IPS-18a (cell line): Measurements from ENCODE around the gene XPO1.
A peak's percentile ranks its signal among the peaks of the same experiment; 100 is the strongest.
"Not testable (repeated sequence)": the region's sequence is repeated elsewhere in the genome, so short reads cannot be mapped to it uniquely, and the experiment has no call there.

ENCODE experiments used
- H3K27ac ChIP-seq: one replicate; pipeline ENCODE4 v1.5.1; 2013; ENCODE audit warnings: low read length
- H3K27me3 ChIP-seq: one replicate; pipeline ENCODE4 v1.6.1; 2013; ENCODE audit warnings: mild to moderate bottlenecking, low read length; ENCODE audit not compliant: control insufficient read depth, insufficient read depth
- H3K36me3 ChIP-seq: one replicate; pipeline ENCODE4 v1.6.1; 2013; ENCODE audit warnings: low read depth, low read length; ENCODE audit not compliant: control insufficient read depth
- H3K4me1 ChIP-seq: one replicate; pipeline ENCODE4 v1.6.1; 2013; ENCODE audit warnings: low read depth, low read length; ENCODE audit not compliant: control insufficient read depth
- H3K4me3 ChIP-seq: one replicate; pipeline ENCODE4 v1.5.1; 2013; ENCODE audit warnings: low read length
- H3K9ac ChIP-seq: one replicate; pipeline ENCODE4 v1.6.1; 2013; ENCODE audit warnings: mild to moderate bottlenecking, low read length, moderate library complexity
- H3K9me3 ChIP-seq: one replicate; pipeline ENCODE4 v1.6.1; 2013; ENCODE audit warnings: low read depth, low read length; ENCODE audit not compliant: control insufficient read depth

Gene XPO1

GRCh38 chr2:61554604-61555003 lies 16.4 kb upstream of the XPO1 start:
- Histone ChIP-seq H3K27me3 (no peaks in the 10 kb centered on the region), H3K4me1 (peaks cover 16% of the 10 kb centered on the region), H3K36me3 (no peaks in the 10 kb centered on the region), H3K9me3 (no peaks in the 10 kb centered on the region), H3K27ac (no peak overlapping the region), H3K9ac (no peak overlapping the region), H3K4me3 (no peak overlapping the region)

GRCh38 chr2:61550375-61551209 lies 12.4 kb upstream of the XPO1 start:
- Histone ChIP-seq H3K4me3 (peak overlapping the region; percentile 3), H3K9me3 (no peaks in the 10 kb centered on the region), H3K27ac (no peak overlapping the region), H3K4me1 (peaks cover 16% of the 10 kb centered on the region), H3K9ac (no peak overlapping the region), H3K27me3 (no peaks in the 10 kb centered on the region), H3K36me3 (no peaks in the 10 kb centered on the region)

DNA sequence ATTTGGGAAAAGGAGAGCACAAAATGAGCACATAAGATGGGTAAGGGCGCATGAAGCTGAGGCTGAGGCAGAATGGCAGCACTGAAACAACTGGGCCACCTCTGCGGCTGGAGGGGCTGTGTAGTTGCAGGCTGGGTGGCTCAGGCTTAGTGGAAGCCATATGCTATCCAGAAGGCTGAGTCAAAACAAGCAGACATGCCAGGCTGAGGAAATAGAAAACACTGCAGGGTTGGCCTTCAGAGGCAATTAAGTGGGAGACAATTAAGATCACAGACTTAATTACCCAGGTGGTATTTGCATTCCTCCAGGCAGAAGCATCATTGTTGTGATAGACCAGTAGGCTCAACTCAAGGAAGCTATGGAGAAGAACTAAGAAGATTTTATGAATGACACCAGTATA lies 11.4 kb upstream of the XPO1 start:
- Histone ChIP-seq H3K9me3 (no peaks in the 10 kb centered on the region), H3K36me3 (no peaks in the 10 kb centered on the region), H3K9ac (no peak overlapping the region), H3K27me3 (no peaks in the 10 kb centered on the region), H3K4me1 (peaks cover 16% of the 10 kb centered on the region), H3K27ac (no peak overlapping the region), H3K4me3 (no peak overlapping the region)

DNA sequence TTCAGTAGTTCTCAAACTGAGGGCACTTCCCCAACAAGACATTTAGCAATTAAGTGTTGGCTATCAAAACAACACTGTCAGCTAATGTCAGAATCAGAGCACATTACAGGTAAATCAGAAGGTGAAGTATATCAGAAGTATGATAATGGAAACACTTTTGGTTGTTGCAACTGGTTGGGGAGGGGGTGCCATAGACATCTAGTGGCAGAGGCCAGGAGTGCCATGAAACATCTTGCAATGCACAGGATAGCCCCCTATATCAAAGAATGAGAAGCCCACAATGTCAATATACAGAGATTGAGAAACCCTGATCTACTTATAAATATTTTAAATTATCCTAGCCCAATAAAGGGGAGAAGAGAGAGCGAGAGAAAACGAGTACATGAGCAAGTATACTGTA lies 4.9 kb upstream of the XPO1 start:
- Histone ChIP-seq H3K4me1 (peaks cover 8% of the 10 kb centered on the region), H3K9me3 (no peaks in the 10 kb centered on the region), H3K9ac (no peak overlapping the region)

DNA sequence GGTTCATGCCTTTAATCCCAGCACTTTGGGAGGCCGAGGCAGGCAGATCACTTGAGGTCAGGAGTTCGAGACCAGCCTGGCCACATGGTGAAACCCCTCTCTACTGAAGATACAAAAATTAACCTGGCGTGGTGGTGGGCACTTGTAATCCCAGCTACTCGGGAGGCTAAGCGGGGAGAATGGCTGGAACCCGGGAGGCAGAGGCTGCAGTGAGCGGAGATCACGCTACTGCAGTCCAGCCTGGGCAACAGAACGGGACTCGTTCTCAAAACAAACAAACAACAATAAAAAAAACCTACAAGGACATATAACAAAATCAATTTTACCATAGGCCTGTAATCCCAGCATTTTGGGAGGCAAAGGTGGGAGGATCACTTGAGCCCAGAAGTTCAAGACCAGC lies 2.0 kb upstream of the XPO1 start:
- H3K4me1 ChIP-seq, result peaks cover 12% of the 10 kb centered on the region
- H3K27ac ChIP-seq, H3K9me3 ChIP-seq, H3K36me3 ChIP-seq, H3K9ac ChIP-seq, H3K4me3 ChIP-seq, H3K27me3 ChIP-seq: not testable (repeated sequence)

More for the DNA sequence above, 4.9 kb upstream of the XPO1 start:
- Histone ChIP-seq H3K27ac (no peak overlapping the region), H3K4me3 (no peak overlapping the region), H3K27me3 (no peaks in the 10 kb centered on the region), H3K36me3 (no peaks in the 10 kb centered on the region)

- H3K4me3 ChIP-seq, result peak overlapping the region; percentile 90
- H3K36me3 ChIP-seq, result no peaks in the 10 kb centered on the region
- H3K9ac ChIP-seq, result peak overlapping the region; percentile 98
- H3K9me3 ChIP-seq, result no peaks in the 10 kb centered on the region
- H3K27me3 ChIP-seq, result no peaks in the 10 kb centered on the region
- peak overlapping the region; percentile 86 for H3K27ac ChIP-seq
- H3K4me1 ChIP-seq, result peaks cover 19% of the 10 kb centered on the region
Measured at GRCh38 chr2:61538920-61539520, 864 bp upstream of the XPO1 start.

DNA sequence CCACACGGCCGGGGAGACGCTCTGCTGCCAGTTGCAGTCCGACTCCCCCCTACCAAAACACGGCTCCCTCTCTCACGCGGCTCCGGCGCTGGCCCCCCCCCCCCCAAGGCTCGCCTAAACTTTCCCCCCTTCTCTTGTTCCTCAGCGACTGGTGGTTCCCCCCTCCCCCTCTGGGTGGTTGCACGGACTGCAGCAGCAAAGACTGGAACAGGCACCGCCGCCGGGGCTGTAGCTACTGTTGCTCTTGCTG lies 281 bp downstream of the XPO1 start:
- H3K4me3 ChIP-seq, result peak overlapping the region; percentile 90
- peak overlapping the region; percentile 98 for H3K9ac ChIP-seq
- H3K4me1 ChIP-seq, result peaks cover 23% of the 10 kb centered on the region
- no peaks in the 10 kb centered on the region for H3K36me3 ChIP-seq
- no peaks in the 10 kb centered on the region for H3K27me3 ChIP-seq
- H3K27ac ChIP-seq, result peak overlapping the region; percentile 86
- H3K9me3 ChIP-seq, result no peaks in the 10 kb centered on the region

DNA sequence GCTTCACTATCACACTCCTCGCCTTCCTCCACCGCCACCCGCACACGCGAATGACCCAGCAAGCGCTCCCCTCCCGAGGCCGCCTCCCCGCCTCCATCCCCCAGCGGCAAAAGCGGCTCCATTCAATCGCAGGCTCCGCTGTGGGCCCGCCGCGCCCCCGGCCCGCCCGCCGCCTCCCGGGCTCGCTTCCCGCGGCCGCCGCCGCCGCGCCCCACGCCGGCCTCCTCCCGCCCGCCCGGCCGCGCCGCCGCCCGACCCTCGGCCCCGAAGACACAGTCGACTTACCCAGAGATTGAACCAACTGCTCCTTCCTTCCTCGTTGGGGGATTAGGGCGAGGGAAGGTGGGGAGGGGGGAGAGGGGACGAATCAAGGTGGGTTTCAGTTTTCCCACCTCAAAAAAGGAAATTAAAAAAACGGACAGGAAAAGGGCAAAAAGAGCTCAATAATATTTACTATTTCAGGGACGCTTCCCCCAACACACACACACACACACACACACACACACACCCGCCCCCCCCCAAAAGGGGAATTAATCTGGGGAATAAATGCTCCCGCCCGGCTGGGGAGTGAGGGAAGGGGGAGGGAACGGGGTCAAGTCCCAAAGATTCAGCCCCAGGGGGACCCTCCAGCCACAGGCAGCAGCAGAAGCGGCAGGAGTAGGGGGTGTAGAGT lies 743 bp downstream of the XPO1 start:
- H3K9me3 ChIP-seq, result no peaks in the 10 kb centered on the region
- H3K27ac ChIP-seq, result peak overlapping the region; percentile 93
- no peaks in the 10 kb centered on the region for H3K36me3 ChIP-seq
- no peaks in the 10 kb centered on the region for H3K27me3 ChIP-seq
- H3K4me1 ChIP-seq, result peaks cover 23% of the 10 kb centered on the region
- H3K9ac ChIP-seq, result peak overlapping the region; percentile 98
- peak overlapping the region; percentile 90 for H3K4me3 ChIP-seq

DNA sequence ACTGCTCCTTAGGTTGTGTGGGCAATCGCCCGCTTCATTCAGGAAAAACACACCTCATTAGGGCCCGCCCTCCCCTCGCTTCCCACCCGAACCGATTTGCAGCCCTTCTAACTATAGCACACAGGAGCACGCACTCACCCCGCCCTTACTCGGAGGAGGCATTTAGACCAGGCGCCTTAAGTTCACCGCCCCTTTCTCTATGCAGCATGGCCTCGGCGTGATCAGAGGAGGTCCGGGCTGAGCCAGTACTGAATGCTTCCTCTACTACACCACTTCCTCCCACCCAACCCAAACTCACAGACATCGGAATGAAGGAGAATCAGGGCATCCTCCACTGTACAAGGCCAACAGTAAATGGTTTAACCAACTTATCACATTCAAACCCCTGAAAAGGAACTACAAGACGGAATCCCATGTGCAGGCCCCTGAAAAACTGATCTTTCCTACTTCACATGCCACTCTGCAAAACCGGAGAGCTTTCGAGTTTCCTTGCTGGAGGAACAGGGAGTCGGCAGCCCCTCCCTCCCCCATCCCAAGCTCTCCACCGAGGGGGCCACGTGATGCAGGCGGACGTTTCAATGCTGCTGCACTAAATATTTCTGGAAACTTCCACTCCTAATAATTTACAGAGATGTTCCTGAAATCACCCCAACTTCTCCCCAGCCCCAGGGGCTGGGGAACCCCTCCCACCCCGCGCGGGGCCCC lies 1.4 kb downstream of the XPO1 start:
- peaks cover 24% of the 10 kb centered on the region for H3K4me1 ChIP-seq

GRCh38 chr2:61536180-61536571 lies 2.0 kb downstream of the XPO1 start:
- Histone ChIP-seq H3K9me3 (no peaks in the 10 kb centered on the region), H3K4me1 (peaks cover 29% of the 10 kb centered on the region), H3K4me3 (peak overlapping the region; percentile 90), H3K36me3 (peaks cover 5% of the 10 kb centered on the region), H3K27ac (no peak overlapping the region), H3K27me3 (no peaks in the 10 kb centered on the region), H3K9ac (peak overlapping the region; percentile 98)

More for the DNA sequence above, 1.4 kb downstream of the XPO1 start:
- Histone ChIP-seq H3K27ac (peak overlapping the region; percentile 93), H3K27me3 (no peaks in the 10 kb centered on the region), H3K36me3 (no peaks in the 10 kb centered on the region), H3K9me3 (no peaks in the 10 kb centered on the region), H3K9ac (peak overlapping the region; percentile 98), H3K4me3 (peak overlapping the region; percentile 90)

DNA sequence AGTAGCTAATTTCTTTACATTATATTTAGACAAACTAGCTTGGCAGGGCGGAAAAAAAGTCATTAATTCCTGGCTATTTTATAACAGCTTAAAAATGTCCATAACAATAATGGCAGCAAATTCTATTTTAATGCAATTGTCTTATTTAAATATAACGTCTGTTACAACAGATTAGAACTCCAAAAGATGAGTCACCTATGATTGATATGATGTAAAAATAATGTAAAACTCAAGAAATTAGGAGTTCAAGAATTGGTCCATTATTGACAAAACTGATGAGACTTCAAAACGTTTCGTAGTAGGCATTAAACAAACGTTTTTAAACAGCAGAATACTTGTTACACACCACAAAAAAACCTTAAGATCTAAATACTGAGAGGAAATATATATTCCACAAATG lies 2.7 kb downstream of the XPO1 start:
- Histone ChIP-seq H3K27ac (no peak overlapping the region), H3K9me3 (no peaks in the 10 kb centered on the region), H3K9ac (peak overlapping the region; percentile 98), H3K27me3 (no peaks in the 10 kb centered on the region), H3K4me3 (peak overlapping the region; percentile 90), H3K36me3 (peaks cover 6% of the 10 kb centered on the region), H3K4me1 (peaks cover 37% of the 10 kb centered on the region)
